HEK293 (cell line): ENCODE data around the gene PPP2R2B.

Source experiments
- CTCF ChIA-PET: fragments of 350-600 bp; formaldehyde crosslinking; extraction: SDS; loops from one replicate; lab custom pipeline; 2021; ENCODE audit warnings: antibody characterized with exemption; lab: Yijun Ruan, JAX
- POLR2A ChIA-PET: fragments of 300-600 bp; formaldehyde crosslinking; extraction: SDS; loops from one replicate; lab custom pipeline; 2020; ENCODE audit warnings: antibody characterized with exemption, inconsistent platforms; lab: Yijun Ruan, JAX
- H3K27ac ChIP-seq: fragments of 200-500 bp; sonication (Bioruptor generic); 2 replicates; pipeline ENCODE4 v1.5.1; 2014; ENCODE audit warnings: low read depth, low read length, control low read depth, inconsistent platforms; ENCODE audit errors: extremely low read depth
- H3K36me3 ChIP-seq, 2 experiments: fragments of 200-500 bp in 1 of 2; sonication (Bioruptor generic) in 1 of 2; 1 replicate in 1 of 2; 2 replicates in 1 of 2; pipeline ENCODE4 v1.5.1; 2014 to 2017; ENCODE audit warnings: inconsistent platforms in 2 of 2, low read length in 2 of 2; ENCODE audit not compliant: control insufficient read depth in 2 of 2, insufficient read depth in 1 of 2
- H3K4me1 ChIP-seq: fragments of 200-500 bp; sonication (Bioruptor generic); 2 replicates; pipeline ENCODE4 v1.5.1; 2014; ENCODE audit warnings: mild to moderate bottlenecking, low read length, inconsistent platforms; ENCODE audit not compliant: control insufficient read depth, insufficient read depth
- H3K4me3 ChIP-seq: 2 replicates; pipeline ENCODE4 v1.5.1; 2011; ENCODE audit warnings: low read depth, mild to moderate bottlenecking, control low read depth, low read length, moderate library complexity
- H3K9me3 ChIP-seq: fragments of 200-500 bp; sonication (Bioruptor generic); 2 replicates; pipeline ENCODE4 v1.5.1; 2014; ENCODE audit warnings: low read depth, low read length, inconsistent platforms; ENCODE audit not compliant: control insufficient read depth, insufficient read depth
- IKZF3 ChIP-seq: fragments of 450-650 bp; IDR thresholded peaks from 2 replicates; pipeline ENCODE4 v1.5.0; 2018; ENCODE audit warnings: missing biosample characterization, mild to moderate bottlenecking, missing genetic modification characterization, moderate library complexity
- SP3 ChIP-seq: fragments of 450-650 bp; formaldehyde crosslinking; IDR thresholded peaks from 2 replicates; pipeline ENCODE4 v1.5.1; 2016; ENCODE audit warnings: missing biosample characterization, missing genetic modification characterization
- ZNF146 ChIP-seq: fragments of 450-650 bp; formaldehyde crosslinking; IDR thresholded peaks from 2 replicates; pipeline ENCODE4 v1.5.1; 2016; ENCODE audit warnings: missing biosample characterization, missing genetic modification characterization
- ZNF654 ChIP-seq: fragments of 450-650 bp; formaldehyde crosslinking; IDR thresholded peaks from 2 replicates; pipeline ENCODE4 v1.5.1; 2016; ENCODE audit warnings: low read depth, missing biosample characterization, missing genetic modification characterization
- ZNF777 ChIP-seq: fragments of 450-650 bp; formaldehyde crosslinking; IDR thresholded peaks from 2 replicates; pipeline ENCODE4 v1.5.1; 2017; ENCODE audit warnings: missing biosample characterization, missing genetic modification characterization, borderline replicate concordance
- TF ChIP-seq, protein P1 (sequence below): fragments of 450-650 bp; formaldehyde crosslinking; IDR thresholded peaks from 2 replicates; pipeline ENCODE4 v1.5.1; 2016; ENCODE audit warnings: missing biosample characterization, missing genetic modification characterization
- TF ChIP-seq, protein P2 (sequence below): fragments of 450-650 bp; IDR thresholded peaks from 2 replicates; pipeline ENCODE4 v1.5.1; 2018; ENCODE audit warnings: missing biosample characterization, missing genetic modification characterization
- TF ChIP-seq, protein P3 (sequence below): fragments of 450-650 bp; formaldehyde crosslinking; IDR thresholded peaks from 2 replicates; pipeline ENCODE4; 2016; ENCODE audit warnings: missing biosample characterization, missing genetic modification characterization
- TF ChIP-seq, protein P4 (sequence below): fragments of 450-650 bp; formaldehyde crosslinking; IDR thresholded peaks from 2 replicates; pipeline ENCODE4 v1.5.1; 2016; ENCODE audit warnings: missing biosample characterization, missing genetic modification characterization
- TF ChIP-seq, protein P5 (sequence below): fragments of 450-650 bp; formaldehyde crosslinking; IDR thresholded peaks from 2 replicates; pipeline ENCODE4 v1.5.1; 2016; ENCODE audit warnings: missing biosample characterization, missing genetic modification characterization, low read depth
- TF ChIP-seq, protein P6 (sequence below): fragments of 450-650 bp; formaldehyde crosslinking; IDR thresholded peaks from 2 replicates; pipeline ENCODE4 v1.5.1; 2016; ENCODE audit warnings: missing biosample characterization, missing genetic modification characterization

The PPP2R2B gene

DNA sequence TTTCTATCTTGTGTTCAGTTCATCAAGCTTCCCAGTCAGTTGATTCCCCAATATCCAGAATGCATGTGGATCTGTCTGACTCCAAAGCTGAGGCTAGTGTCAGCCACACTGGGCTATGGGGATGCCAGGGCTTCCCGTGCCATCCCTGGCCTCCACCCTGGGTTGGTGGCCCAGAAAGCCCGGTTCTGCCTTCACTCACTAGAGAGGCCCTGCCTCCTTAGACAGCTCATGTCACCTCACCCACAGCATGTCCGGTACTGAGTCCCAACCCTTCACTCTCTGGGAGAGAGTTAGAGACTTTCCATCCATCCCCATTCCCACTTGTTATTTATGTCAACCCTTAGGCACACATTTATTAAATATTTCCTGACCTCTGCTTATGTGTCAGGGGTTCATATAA is 243.1 kb downstream of the PPP2R2B start:
- ChIA-PET CTCF (no interaction called here), POLR2A (no interaction called here)
- TF ChIP-seq IKZF3 (tag by site-specific recombination) (no peak), ZNF777 (no peak)
- TF ChIP-seq, protein P1, sequence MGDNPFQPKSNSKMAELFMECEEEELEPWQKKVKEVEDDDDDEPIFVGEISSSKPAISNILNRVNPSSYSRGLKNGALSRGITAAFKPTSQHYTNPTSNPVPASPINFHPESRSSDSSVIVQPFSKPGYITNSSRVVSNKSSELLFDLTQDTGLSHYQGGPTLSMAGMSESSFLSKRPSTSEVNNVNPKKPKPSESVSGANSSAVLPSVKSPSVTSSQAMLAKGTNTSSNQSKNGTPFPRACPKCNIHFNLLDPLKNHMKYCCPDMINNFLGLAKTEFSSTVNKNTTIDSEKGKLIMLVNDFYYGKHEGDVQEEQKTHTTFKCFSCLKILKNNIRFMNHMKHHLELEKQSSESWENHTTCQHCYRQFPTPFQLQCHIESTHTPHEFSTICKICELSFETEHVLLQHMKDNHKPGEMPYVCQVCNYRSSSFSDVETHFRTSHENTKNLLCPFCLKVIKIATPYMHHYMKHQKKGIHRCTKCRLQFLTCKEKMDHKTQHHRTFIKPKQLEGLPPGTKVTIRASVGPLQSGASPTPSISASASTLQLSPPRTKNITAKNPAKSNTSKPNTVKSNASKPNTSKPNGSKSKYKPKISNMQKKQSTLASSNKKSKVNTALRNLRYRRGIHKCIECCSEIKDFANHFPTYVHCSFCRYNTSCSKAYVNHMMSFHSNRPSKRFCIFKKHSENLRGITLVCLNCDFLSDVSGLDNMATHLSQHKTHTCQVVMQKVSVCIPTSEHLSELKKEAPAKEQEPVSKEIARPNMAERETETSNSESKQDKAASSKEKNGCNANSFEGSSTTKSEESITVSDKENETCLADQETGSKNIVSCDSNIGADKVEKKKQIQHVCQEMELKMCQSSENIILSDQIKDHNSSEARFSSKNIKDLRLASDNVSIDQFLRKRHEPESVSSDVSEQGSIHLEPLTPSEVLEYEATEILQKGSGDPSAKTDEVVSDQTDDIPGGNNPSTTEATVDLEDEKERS (tag by site-specific recombination) = no peak
- TF ChIP-seq, protein P2, sequence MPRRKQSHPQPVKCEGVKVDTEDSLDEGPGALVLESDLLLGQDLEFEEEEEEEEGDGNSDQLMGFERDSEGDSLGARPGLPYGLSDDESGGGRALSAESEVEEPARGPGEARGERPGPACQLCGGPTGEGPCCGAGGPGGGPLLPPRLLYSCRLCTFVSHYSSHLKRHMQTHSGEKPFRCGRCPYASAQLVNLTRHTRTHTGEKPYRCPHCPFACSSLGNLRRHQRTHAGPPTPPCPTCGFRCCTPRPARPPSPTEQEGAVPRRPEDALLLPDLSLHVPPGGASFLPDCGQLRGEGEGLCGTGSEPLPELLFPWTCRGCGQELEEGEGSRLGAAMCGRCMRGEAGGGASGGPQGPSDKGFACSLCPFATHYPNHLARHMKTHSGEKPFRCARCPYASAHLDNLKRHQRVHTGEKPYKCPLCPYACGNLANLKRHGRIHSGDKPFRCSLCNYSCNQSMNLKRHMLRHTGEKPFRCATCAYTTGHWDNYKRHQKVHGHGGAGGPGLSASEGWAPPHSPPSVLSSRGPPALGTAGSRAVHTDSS (tag by site-specific recombination) = no peak
- TF ChIP-seq, protein P3, sequence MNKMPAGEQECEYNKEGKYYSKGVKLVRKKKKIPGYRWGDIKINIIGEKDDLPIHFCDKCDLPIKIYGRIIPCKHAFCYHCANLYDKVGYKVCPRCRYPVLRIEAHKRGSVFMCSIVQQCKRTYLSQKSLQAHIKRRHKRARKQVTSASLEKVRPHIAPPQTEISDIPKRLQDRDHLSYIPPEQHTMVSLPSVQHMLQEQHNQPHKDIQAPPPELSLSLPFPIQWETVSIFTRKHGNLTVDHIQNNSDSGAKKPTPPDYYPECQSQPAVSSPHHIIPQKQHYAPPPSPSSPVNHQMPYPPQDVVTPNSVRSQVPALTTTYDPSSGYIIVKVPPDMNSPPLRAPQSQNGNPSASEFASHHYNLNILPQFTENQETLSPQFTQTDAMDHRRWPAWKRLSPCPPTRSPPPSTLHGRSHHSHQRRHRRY = no peak
- TF ChIP-seq, protein P4, sequence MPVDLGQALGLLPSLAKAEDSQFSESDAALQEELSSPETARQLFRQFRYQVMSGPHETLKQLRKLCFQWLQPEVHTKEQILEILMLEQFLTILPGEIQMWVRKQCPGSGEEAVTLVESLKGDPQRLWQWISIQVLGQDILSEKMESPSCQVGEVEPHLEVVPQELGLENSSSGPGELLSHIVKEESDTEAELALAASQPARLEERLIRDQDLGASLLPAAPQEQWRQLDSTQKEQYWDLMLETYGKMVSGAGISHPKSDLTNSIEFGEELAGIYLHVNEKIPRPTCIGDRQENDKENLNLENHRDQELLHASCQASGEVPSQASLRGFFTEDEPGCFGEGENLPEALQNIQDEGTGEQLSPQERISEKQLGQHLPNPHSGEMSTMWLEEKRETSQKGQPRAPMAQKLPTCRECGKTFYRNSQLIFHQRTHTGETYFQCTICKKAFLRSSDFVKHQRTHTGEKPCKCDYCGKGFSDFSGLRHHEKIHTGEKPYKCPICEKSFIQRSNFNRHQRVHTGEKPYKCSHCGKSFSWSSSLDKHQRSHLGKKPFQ = no peak
- TF ChIP-seq, all 188 proteins: peak for 0
- Histone ChIP-seq H3K4me3 (no peak overlapping the region), H3K9me3 (no peaks in the 10 kb centered on the region), H3K27ac (no peak overlapping the region), H3K4me1 (no peaks in the 10 kb centered on the region), H3K36me3 (no peaks in the 10 kb centered on the region)

DNA sequence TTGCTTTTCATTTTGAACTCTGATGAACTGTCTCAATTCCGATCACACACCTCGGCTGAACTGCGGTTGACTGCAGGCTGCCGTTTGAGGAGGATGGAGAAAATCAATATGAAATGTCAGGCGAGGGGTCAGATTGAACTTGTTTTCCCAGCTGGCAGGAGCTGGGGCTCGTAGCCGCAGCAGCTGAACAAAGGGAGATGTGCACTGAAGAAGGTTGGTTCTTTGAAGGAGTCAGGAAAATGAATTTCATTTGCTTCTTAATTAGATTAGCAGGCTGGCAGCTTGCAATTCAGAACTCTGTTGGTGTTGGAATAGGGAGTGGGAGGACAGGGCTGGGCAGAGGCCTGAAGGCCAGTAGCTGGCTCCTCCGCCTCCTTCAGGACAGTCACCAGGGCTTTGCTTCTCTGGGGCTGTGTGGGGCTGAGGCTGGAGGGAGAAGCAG is 245.2 kb downstream of the PPP2R2B start:
- Histone ChIP-seq H3K9me3 (no peaks in the 10 kb centered on the region), H3K4me3 (no peak overlapping the region), H3K27ac (no peak overlapping the region), H3K36me3 (no peaks in the 10 kb centered on the region), H3K4me1 (no peaks in the 10 kb centered on the region)
- ChIA-PET CTCF (no interaction called here), POLR2A (no interaction called here)
- TF ChIP-seq ZNF146 = no peak
- TF ChIP-seq, protein P5, sequence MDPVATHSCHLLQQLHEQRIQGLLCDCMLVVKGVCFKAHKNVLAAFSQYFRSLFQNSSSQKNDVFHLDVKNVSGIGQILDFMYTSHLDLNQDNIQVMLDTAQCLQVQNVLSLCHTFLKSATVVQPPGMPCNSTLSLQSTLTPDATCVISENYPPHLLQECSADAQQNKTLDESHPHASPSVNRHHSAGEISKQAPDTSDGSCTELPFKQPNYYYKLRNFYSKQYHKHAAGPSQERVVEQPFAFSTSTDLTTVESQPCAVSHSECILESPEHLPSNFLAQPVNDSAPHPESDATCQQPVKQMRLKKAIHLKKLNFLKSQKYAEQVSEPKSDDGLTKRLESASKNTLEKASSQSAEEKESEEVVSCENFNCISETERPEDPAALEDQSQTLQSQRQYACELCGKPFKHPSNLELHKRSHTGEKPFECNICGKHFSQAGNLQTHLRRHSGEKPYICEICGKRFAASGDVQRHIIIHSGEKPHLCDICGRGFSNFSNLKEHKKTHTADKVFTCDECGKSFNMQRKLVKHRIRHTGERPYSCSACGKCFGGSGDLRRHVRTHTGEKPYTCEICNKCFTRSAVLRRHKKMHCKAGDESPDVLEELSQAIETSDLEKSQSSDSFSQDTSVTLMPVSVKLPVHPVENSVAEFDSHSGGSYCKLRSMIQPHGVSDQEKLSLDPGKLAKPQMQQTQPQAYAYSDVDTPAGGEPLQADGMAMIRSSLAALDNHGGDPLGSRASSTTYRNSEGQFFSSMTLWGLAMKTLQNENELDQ = no peak
- no peak for TF ChIP-seq ZNF654 (tag by site-specific recombination)
- TF ChIP-seq, protein P6, sequence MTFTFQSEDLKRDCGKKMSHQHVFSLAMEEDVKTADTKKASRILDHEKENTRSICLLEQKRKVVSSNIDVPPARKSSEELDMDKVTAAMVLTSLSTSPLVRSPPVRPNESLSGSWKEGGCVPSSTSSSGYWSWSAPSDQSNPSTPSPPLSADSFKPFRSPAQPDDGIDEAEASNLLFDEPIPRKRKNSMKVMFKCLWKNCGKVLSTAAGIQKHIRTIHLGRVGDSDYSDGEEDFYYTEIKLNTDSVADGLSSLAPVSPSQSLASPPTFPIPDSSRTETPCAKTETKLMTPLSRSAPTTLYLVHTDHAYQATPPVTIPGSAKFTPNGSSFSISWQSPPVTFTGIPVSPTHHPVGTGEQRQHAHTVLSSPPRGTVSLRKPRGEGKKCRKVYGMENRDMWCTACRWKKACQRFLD (tag by site-specific recombination) = no peak
- no peak for TF ChIP-seq SP3 (tag by site-specific recombination)
